HuH-7 (cell line): ENCODE results near the gene VGLL4.
"Not testable (repeated sequence)": the region's sequence is repeated elsewhere in the genome, so short reads cannot be mapped to it uniquely, and the experiment has no call there.

Experiments
- DNase-seq: peaks from one replicate; pipeline ENCODE4 v3.0.0; 2011; ENCODE audit warnings: low spot score

The VGLL4 gene

GRCh38 chr3:11583638-11584046 lies 60.1 kb downstream of the VGLL4 start:
- no peak for DNase-seq

GRCh38 chr3:11583235-11583634 lies 60.5 kb downstream of the VGLL4 start:
- no peak for DNase-seq

- DNase-seq = no peak
These were observed 61.3 kb downstream of the VGLL4 start for GRCh38 chr3:11582191-11582968.

- no peak for DNase-seq
These were observed 62.2 kb downstream of the VGLL4 start for GRCh38 chr3:11581237-11582190.

GRCh38 chr3:11580645-11581044 lies 63.1 kb downstream of the VGLL4 start:
- DNase-seq = no peak

- DNase-seq = no peak
These were observed 65.5 kb downstream of the VGLL4 start for GRCh38 chr3:11578169-11578568.

- no peak for DNase-seq
These were observed 67.3 kb downstream of the VGLL4 start for GRCh38 chr3:11576453-11576852.

GRCh38 chr3:11575677-11576076 lies 68.0 kb downstream of the VGLL4 start:
- DNase-seq = no peak

GRCh38 chr3:11574981-11575669 lies 68.6 kb downstream of the VGLL4 start:
- no peak for DNase-seq

GRCh38 chr3:11572660-11573059 lies 71.1 kb downstream of the VGLL4 start:
- DNase-seq = not testable (repeated sequence)

GRCh38 chr3:11570789-11571495 lies 72.8 kb downstream of the VGLL4 start:
- DNase-seq = no peak

- no peak for DNase-seq
These were observed 73.5 kb downstream of the VGLL4 start for GRCh38 chr3:11570251-11570650.

GRCh38 chr3:11569156-11569741 lies 74.5 kb downstream of the VGLL4 start:
- DNase-seq = no peak

- no peak for DNase-seq
These were observed 75.1 kb downstream of the VGLL4 start for GRCh38 chr3:11568503-11569155.

- DNase-seq = no peak
These were observed 75.9 kb downstream of the VGLL4 start for GRCh38 chr3:11567516-11568467.

GRCh38 chr3:11566916-11567315 lies 76.8 kb downstream of the VGLL4 start:
- no peak for DNase-seq

- DNase-seq = no peak
These were observed 77.2 kb downstream of the VGLL4 start for GRCh38 chr3:11566478-11566877.

GRCh38 chr3:11565932-11566331 lies 77.8 kb downstream of the VGLL4 start:
- no peak for DNase-seq

GRCh38 chr3:11565492-11565891 lies 78.2 kb downstream of the VGLL4 start:
- DNase-seq = no peak

- no peak for DNase-seq
These were observed 78.6 kb downstream of the VGLL4 start for GRCh38 chr3:11565072-11565471.
